SK-N-SH treated with all-trans-retinoic acid at 6 μM for 48 hours (cell line): ENCODE measurements around the gene SULT2B1.

Source experiments
- BACH2 ChIP-seq: fragments of 250-450 bp; sonication (Bioruptor Pico); IDR thresholded peaks from 2 replicates; pipeline ENCODE4 v1.9.0; 2021; ENCODE audit warnings: mild to moderate bottlenecking, borderline replicate concordance
- GLIS3 ChIP-seq: fragments of 250-450 bp; sonication (Bioruptor Pico); IDR thresholded peaks from 2 replicates; pipeline ENCODE4 v1.5.0; 2020; ENCODE audit warnings: mild to moderate bottlenecking, moderate library complexity
- ISL1 ChIP-seq: fragments of 250-450 bp; sonication (Bioruptor Pico); IDR thresholded peaks from 2 replicates; pipeline ENCODE4 v2.1.2; 2022; ENCODE audit warnings: mild to moderate bottlenecking, moderate library complexity
- OSR1 ChIP-seq: fragments of 250-450 bp; sonication (Bioruptor Pico); IDR thresholded peaks from 2 replicates; pipeline ENCODE4 v1.8.0; 2022; ENCODE audit warnings: moderate library complexity, mild to moderate bottlenecking, inconsistent platforms
- PPARA ChIP-seq: fragments of 250-450 bp; sonication (Bioruptor Pico); IDR thresholded peaks from 2 replicates; pipeline ENCODE4 v1.5.0; 2020; ENCODE audit warnings: mild to moderate bottlenecking, borderline replicate concordance
- RARB ChIP-seq: fragments of 250-450 bp; sonication (Bioruptor Pico); IDR thresholded peaks from 2 replicates; pipeline ENCODE4 v1.8.0; 2021; ENCODE audit warnings: mild to moderate bottlenecking, moderate library complexity
- TOX ChIP-seq: fragments of 250-450 bp; sonication (Bioruptor Pico); IDR thresholded peaks from 2 replicates; pipeline ENCODE4 v1.8.0; 2021; ENCODE audit warnings: mild to moderate bottlenecking, moderate library complexity, borderline replicate concordance
- ZFP3 ChIP-seq: fragments of 250-450 bp; sonication (Bioruptor Pico); IDR thresholded peaks from 2 replicates; pipeline ENCODE4 v1.5.0; 2020; ENCODE audit warnings: mild to moderate bottlenecking, moderate library complexity
- ZFP30 ChIP-seq: fragments of 450-650 bp; formaldehyde crosslinking; IDR thresholded peaks from 2 replicates; pipeline ENCODE4 v1.5.0; 2022; ENCODE audit warnings: mild to moderate bottlenecking, moderate library complexity
- ZNF70 ChIP-seq: fragments of 450-650 bp; formaldehyde crosslinking; IDR thresholded peaks from 2 replicates; pipeline ENCODE4 v1.5.0; 2020; ENCODE audit warnings: mild to moderate bottlenecking, moderate library complexity
- ZNF8 ChIP-seq: fragments of 450-650 bp; formaldehyde crosslinking; IDR thresholded peaks from 2 replicates; pipeline ENCODE4 v1.5.0; 2020; ENCODE audit warnings: mild to moderate bottlenecking, moderate library complexity
- TF ChIP-seq, protein P1 (sequence below): fragments of 250-450 bp; sonication (Bioruptor Pico); IDR thresholded peaks from 2 replicates; pipeline ENCODE4 v1.5.1; 2020; ENCODE audit warnings: low read depth, mild to moderate bottlenecking, moderate library complexity

DNA sequence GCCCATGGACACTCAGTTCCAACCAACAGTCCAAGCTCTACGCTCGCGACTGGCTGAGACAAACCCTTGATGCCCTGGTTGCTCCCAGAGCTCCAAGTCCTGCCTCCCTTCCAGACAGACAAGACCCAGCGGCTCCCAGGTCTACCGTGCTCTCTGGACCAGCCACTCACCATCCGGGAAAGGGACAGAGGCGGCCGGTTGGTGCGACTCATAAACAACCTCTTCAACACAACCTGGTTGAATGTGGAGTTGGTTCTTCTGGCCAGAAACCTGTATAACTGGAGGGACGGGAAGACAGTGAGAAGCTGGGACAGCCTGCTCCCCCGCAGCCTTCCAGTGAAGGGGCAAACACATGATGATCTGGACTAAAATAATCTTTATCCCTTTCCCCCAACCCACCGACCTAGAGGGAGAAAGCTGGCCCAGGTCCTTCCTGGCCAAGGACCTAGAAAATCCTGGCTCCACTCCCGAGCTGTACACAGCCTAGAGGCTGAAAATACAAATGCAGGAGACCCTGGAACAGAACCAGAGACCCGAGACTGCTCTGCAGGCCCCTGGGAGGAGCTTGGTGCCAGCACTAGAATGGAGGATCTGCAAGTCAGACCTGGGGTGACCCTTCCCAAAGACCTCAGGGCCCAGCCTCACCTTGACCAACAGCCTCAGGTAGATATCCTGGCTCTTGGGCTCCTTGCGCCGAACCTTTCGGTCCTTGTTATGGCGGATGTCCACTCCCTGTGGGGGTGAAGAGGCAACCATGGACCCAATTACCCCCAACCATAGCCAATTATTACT lies 65.4 kb downstream of the SULT2B1 start:
- TF ChIP-seq, protein P1, sequence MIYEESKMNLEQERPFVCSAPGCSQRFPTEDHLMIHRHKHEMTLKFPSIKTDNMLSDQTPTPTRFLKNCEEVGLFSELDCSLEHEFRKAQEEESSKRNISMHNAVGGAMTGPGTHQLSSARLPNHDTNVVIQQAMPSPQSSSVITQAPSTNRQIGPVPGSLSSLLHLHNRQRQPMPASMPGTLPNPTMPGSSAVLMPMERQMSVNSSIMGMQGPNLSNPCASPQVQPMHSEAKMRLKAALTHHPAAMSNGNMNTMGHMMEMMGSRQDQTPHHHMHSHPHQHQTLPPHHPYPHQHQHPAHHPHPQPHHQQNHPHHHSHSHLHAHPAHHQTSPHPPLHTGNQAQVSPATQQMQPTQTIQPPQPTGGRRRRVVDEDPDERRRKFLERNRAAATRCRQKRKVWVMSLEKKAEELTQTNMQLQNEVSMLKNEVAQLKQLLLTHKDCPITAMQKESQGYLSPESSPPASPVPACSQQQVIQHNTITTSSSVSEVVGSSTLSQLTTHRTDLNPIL (CRISPR knock-in tag), result no peak
- no peak for TF ChIP-seq OSR1 (CRISPR knock-in tag)
- no peak for TF ChIP-seq TOX (CRISPR knock-in tag)
- no peak for TF ChIP-seq ISL1 (CRISPR knock-in tag)
- TF ChIP-seq GLIS3 (CRISPR knock-in tag), result no peak
- no peak for TF ChIP-seq ZNF70 (CRISPR knock-in tag)
- no peak for TF ChIP-seq BACH2 (CRISPR knock-in tag)
- no peak for TF ChIP-seq RARB (CRISPR knock-in tag)
- no peak for TF ChIP-seq ZFP30 (CRISPR knock-in tag)
- TF ChIP-seq ZFP3, result no peak
- TF ChIP-seq PPARA (CRISPR knock-in tag), result no peak
- TF ChIP-seq ZNF8 (CRISPR knock-in tag), result no peak
